OCI-LY7 (cell line): Measurements from ENCODE around the gene CA10. TPM values are rescaled to one million over a fixed set of nuclear protein-coding genes. Genes with fewer than 3 reads are reported as not detected.

Experiments used
- BruUV-seq: library from RNA; stranded (reverse); fragments of 400-500 nt; replicated peaks from 2 replicates; lab custom pipeline; 2021; lab: Mats Ljungman, UMichigan
- CTCF ChIA-PET: fragments of 300-600 bp; sonication (Branson Sonifier 250); formaldehyde crosslinking; loops from one replicate; lab custom pipeline; 2022; ENCODE audit warnings: antibody characterized with exemption; ENCODE audit not compliant: unreplicated experiment; lab: Charles Lee
- POLR2A ChIA-PET: fragments of 300-600 bp; sonication (Branson Sonifier 250); formaldehyde crosslinking; loops from one replicate; lab custom pipeline; 2022; ENCODE audit warnings: antibody characterized with exemption; lab: Charles Lee
- DNase-seq: peaks from one replicate; pipeline ENCODE4 v3.0.0-alpha.2; 2015; ENCODE audit warnings: low spot score
- H2AFZ ChIP-seq: fragments of 200-600 bp; sonication (generic), shearing (Covaris generic); 2 replicates; pipeline ENCODE4 v1.6.1; 2014; ENCODE audit warnings: mild to moderate bottlenecking, antibody characterized with exemption, low read length, moderate library complexity
- H3K27ac ChIP-seq: fragments of 200-600 bp; sonication (generic); 2 replicates; pipeline ENCODE4 v1.5.1; 2014; ENCODE audit warnings: mixed run types, low read depth, mild to moderate bottlenecking, moderate library complexity, low read length, inconsistent platforms; ENCODE audit not compliant: poor library complexity, severe bottlenecking
- H3K36me3 ChIP-seq: fragments of 200-600 bp; sonication (generic); 2 replicates; pipeline ENCODE4 v1.6.1; 2014; ENCODE audit warnings: mild to moderate bottlenecking, antibody characterized with exemption, low read length, moderate library complexity, mixed read lengths; ENCODE audit not compliant: insufficient read depth
- H3K4me1 ChIP-seq: fragments of 200-600 bp; sonication (generic); 2 replicates; pipeline ENCODE4 v1.5.1; 2014; ENCODE audit warnings: mild to moderate bottlenecking, low read length; ENCODE audit not compliant: insufficient read depth, poor library complexity, severe bottlenecking
- H3K4me2 ChIP-seq: fragments of 200-600 bp; sonication (generic); 2 replicates; pipeline ENCODE4 v1.6.1; 2014; ENCODE audit warnings: mild to moderate bottlenecking, low read length
- H3K4me3 ChIP-seq: fragments of 200-600 bp; sonication (generic); 2 replicates; pipeline ENCODE4 v1.5.1; 2014; ENCODE audit warnings: mild to moderate bottlenecking, low read depth, low read length; ENCODE audit not compliant: poor library complexity, severe bottlenecking
- H3K79me2 ChIP-seq: fragments of 200-600 bp; sonication (generic); 2 replicates; pipeline ENCODE4 v1.6.1; 2016; ENCODE audit warnings: low read depth, mild to moderate bottlenecking, low read length, moderate library complexity, mixed read lengths; ENCODE audit not compliant: insufficient read depth
- H3K9me2 ChIP-seq: fragments of 200-600 bp; sonication (generic); 2 replicates; pipeline ENCODE4 v1.6.1; 2016; ENCODE audit warnings: mild to moderate bottlenecking, low read length, mixed read lengths; ENCODE audit not compliant: insufficient read depth
- H3K9me3 ChIP-seq: fragments of 200-600 bp; sonication (generic); 2 replicates; pipeline ENCODE4 v1.6.1; 2014; ENCODE audit warnings: mild to moderate bottlenecking, mixed run types, low read length, mixed read lengths
- H4K20me1 ChIP-seq: fragments of 200-600 bp; sonication (generic); 2 replicates; pipeline ENCODE4 v1.6.1; 2014; ENCODE audit warnings: mild to moderate bottlenecking, antibody characterized with exemption, low read length, moderate library complexity, mixed read lengths; ENCODE audit not compliant: insufficient read depth
- EZH2phosphoT487 ChIP-seq: fragments of 200-600 bp; sonication (generic); IDR thresholded peaks from 2 replicates; pipeline ENCODE4 v1.6.1; 2018; ENCODE audit warnings: low read depth, borderline replicate concordance, mild to moderate bottlenecking, mixed run types, antibody characterized with exemption, low read length, moderate library complexity, mixed read lengths
- intact Hi-C: fragments of 100-400 bp; cut with micrococcal nuclease; formaldehyde crosslinking; loops from one replicate; pipeline ENCODE4 v1.10.0; 2022; ENCODE audit not compliant: unreplicated experiment
- total RNA-seq, 2 experiments: library from RNA; depleted of rRNA in 1 of 2; stranded (reverse); fragments of >200 nt in 1 of 2; shearing (Covaris generic) in 1 of 2; gene quantifications; 2 replicates each; pipeline ENCODE4 v1.2.3, GENCODE V29; 2014 to 2022
- TF ChIP-seq, protein P1 (sequence below): fragments of 200-600 bp; sonication (generic); conservative IDR thresholded peaks from 2 replicates; pipeline ENCODE4 v1.5.1; 2014; ENCODE audit warnings: mild to moderate bottlenecking, antibody characterized with exemption, low read length, moderate library complexity, mixed read lengths

The CA10 gene
- total RNA-seq, 2 experiments from 2014 or later: not detected

DNA sequence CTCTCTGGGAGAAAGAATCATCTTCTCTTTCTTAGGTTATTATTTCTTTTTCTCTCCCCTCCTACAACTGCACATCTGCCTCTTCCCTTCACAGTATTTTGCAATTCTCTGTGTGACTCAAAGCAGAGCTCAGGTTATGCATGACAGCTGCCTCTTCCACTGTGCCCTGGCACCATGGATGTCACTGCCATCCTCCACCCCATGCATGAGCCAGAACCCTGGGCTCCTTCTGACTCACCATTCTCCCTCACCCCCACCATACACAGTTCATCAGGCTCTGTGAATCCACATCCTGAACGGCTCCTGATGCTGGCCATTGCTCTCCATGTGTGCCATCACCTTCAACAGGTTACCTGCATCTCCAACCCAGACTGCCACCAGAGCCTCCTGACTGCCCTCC lies 23.9 kb downstream of the CA10 start:
- ChIA-PET CTCF (no interaction called here), POLR2A (no interaction called here)
- Histone ChIP-seq H4K20me1 (no peaks in the 10 kb centered on the region), H3K9me3 (no peaks in the 10 kb centered on the region), H3K4me2 (no peak overlapping the region), H3K4me1 (no peaks in the 10 kb centered on the region), H2AFZ (no peak overlapping the region), H3K4me3 (no peak overlapping the region), H3K79me2 (no peaks in the 10 kb centered on the region), H3K36me3 (no peaks in the 10 kb centered on the region), H3K27ac (no peak overlapping the region), H3K9me2 (no peaks in the 10 kb centered on the region)
- intact Hi-C loops: no loop called here
- no peak for TF ChIP-seq EZH2phosphoT487
- TF ChIP-seq, protein P1, sequence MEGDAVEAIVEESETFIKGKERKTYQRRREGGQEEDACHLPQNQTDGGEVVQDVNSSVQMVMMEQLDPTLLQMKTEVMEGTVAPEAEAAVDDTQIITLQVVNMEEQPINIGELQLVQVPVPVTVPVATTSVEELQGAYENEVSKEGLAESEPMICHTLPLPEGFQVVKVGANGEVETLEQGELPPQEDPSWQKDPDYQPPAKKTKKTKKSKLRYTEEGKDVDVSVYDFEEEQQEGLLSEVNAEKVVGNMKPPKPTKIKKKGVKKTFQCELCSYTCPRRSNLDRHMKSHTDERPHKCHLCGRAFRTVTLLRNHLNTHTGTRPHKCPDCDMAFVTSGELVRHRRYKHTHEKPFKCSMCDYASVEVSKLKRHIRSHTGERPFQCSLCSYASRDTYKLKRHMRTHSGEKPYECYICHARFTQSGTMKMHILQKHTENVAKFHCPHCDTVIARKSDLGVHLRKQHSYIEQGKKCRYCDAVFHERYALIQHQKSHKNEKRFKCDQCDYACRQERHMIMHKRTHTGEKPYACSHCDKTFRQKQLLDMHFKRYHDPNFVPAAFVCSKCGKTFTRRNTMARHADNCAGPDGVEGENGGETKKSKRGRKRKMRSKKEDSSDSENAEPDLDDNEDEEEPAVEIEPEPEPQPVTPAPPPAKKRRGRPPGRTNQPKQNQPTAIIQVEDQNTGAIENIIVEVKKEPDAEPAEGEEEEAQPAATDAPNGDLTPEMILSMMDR: no peak
- DNase-seq: no peak
- no TSS peak for BruUV-seq

DNA sequence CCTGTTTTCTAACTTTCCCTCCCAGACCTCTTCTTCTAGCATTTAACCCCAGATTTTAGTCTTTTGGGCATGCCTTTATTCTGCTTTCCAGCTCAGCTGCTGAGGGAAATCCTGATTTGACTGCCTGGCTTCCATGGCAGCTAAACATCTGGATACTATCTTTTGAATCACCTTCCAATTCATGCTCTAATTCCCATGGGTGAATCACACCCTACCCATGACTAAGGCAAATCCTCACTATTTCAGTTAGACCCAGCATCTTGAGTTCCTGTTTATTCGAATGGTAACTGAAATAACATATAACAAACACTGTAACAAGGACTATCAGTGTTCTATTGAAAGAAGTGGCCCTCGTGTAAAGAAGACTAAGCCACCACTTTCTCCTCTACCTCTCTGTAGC lies 29.8 kb downstream of the CA10 start:
- ChIA-PET POLR2A (no interaction called here), CTCF (no interaction called here)
- H2AFZ ChIP-seq: no peak overlapping the region
- H3K4me3 ChIP-seq: no peak overlapping the region
- H3K9me2 ChIP-seq: no peaks in the 10 kb centered on the region
- no peak overlapping the region for H3K4me2 ChIP-seq
- intact Hi-C loops: no loop called here
- no peaks in the 10 kb centered on the region for H3K9me3 ChIP-seq
- no peaks in the 10 kb centered on the region for H4K20me1 ChIP-seq
- H3K4me1 ChIP-seq: no peaks in the 10 kb centered on the region
- no peak for DNase-seq
- TF ChIP-seq, protein P1: no peak
- TF ChIP-seq EZH2phosphoT487: no peak
- H3K79me2 ChIP-seq: no peaks in the 10 kb centered on the region
- BruUV-seq: no TSS peak
- H3K36me3 ChIP-seq: no peaks in the 10 kb centered on the region
- H3K27ac ChIP-seq: no peak overlapping the region

DNA sequence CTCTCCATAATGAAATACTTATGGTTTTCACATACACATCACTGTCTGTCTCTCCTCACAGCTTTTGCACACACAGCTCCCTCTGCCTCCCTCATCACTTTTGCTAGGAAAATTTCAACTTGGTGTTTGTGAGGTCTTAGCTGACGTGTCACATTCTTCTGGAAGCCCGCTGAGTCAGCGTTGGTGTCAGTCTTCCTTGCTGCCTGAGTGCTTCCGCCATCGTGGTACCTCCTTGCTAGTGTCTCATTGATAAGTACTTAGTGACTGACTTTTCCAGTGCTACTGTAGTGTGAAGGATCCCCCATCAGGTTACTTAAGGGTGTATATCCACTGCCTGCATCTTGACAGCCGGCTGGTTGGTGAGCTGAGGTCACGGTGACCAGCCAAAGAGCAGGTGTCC lies 33.5 kb downstream of the CA10 start:
- no TSS peak for BruUV-seq
- Histone ChIP-seq H3K79me2 (no peaks in the 10 kb centered on the region), H3K36me3 (no peaks in the 10 kb centered on the region), H4K20me1 (no peaks in the 10 kb centered on the region), H3K4me1 (no peaks in the 10 kb centered on the region), H3K4me2 (no peak overlapping the region), H3K9me2 (no peaks in the 10 kb centered on the region), H3K9me3 (no peaks in the 10 kb centered on the region), H2AFZ (no peak overlapping the region), H3K27ac (no peak overlapping the region), H3K4me3 (no peak overlapping the region)
- DNase-seq: no peak
- CTCF ChIA-PET: no interaction called here
- POLR2A ChIA-PET: no interaction called here
- intact Hi-C loops: no loop called here
- no peak for TF ChIP-seq EZH2phosphoT487
- TF ChIP-seq, protein P1: no peak
